Measurements from ENCODE around the gene PIGQ. TPM values are rescaled to one million over a fixed set of nuclear protein-coding genes. Genes with fewer than 3 reads are reported as not detected.

Gene PIGQ
- total RNA-seq, 1 experiment from 2014 or later, result 72.5 TPM

GRCh38 chr16:544517-544916, 25.3 kb upstream of the PIGQ start:
- H3K27me3 ChIP-seq (ENCODE audit: insufficient read depth, low read depth), result no peaks in the 10 kb centered on the region
- DNase-seq, result no peak
- POLR2A ChIA-PET (ENCODE audit: unreplicated experiment), result no interaction called here
- H3K79me2 ChIP-seq (ENCODE audit: low read depth), result peaks cover 41% of the 10 kb centered on the region
- H3K4me2 ChIP-seq, result no peak overlapping the region
- H3K27ac ChIP-seq, result no peak overlapping the region
- H4K20me1 ChIP-seq (ENCODE audit: insufficient read depth), result peaks cover 48% of the 10 kb centered on the region
- no peaks in the 10 kb centered on the region for H3K4me1 ChIP-seq (replicated peaks; ENCODE audit: insufficient read depth)
- no peaks in the 10 kb centered on the region for H3K36me3 ChIP-seq (ENCODE audit: low read depth)
- H3K9me2 ChIP-seq (ENCODE audit: insufficient read depth), result no peaks in the 10 kb centered on the region
- CTCF ChIA-PET, result no interaction called here
- TF ChIP-seq CTCF (conservative IDR thresholded peaks at IDR 0.05), result no peak
- no peak for TF ChIP-seq EZH2 (IDR thresholded peaks at IDR 0.05; ENCODE audit: low read depth)
- no peak overlapping the region for H3K4me3 ChIP-seq
- no TSS peak for BruUV-seq (replicated peaks)
- intact Hi-C loops (cut with micrococcal nuclease; ENCODE audit: unreplicated experiment), result no loop called here
- no peaks in the 10 kb centered on the region for H3K9me3 ChIP-seq (ENCODE audit: insufficient read depth, low read depth)
- no peaks in the 10 kb centered on the region for H3F3A ChIP-seq (ENCODE audit: insufficient read depth, low read depth)
- no peak overlapping the region for H2AFZ ChIP-seq

- peaks cover 19% of the 10 kb centered on the region for H3K79me2 ChIP-seq (ENCODE audit: low read depth)
These were observed 22.6 kb upstream of the PIGQ start for GRCh38 chr16:546909-547770.

GRCh38 chr16:548586-548985, 21.2 kb upstream of the PIGQ start:
- POLR2A ChIA-PET (ENCODE audit: unreplicated experiment), result no interaction called here

More at GRCh38 chr16:546909-547770, 22.6 kb upstream of the PIGQ start:
- H3F3A ChIP-seq (ENCODE audit: insufficient read depth, low read depth), result no peaks in the 10 kb centered on the region
- intact Hi-C loops (cut with micrococcal nuclease; ENCODE audit: unreplicated experiment), result no loop called here
- no peak overlapping the region for H3K27ac ChIP-seq
- H3K9me3 ChIP-seq (ENCODE audit: insufficient read depth, low read depth), result no peaks in the 10 kb centered on the region
- H4K20me1 ChIP-seq (ENCODE audit: insufficient read depth), result peaks cover 35% of the 10 kb centered on the region
- DNase-seq, result no peak
- H2AFZ ChIP-seq, result no peak overlapping the region
- H3K4me1 ChIP-seq (replicated peaks; ENCODE audit: insufficient read depth), result no peaks in the 10 kb centered on the region
- ChIA-PET POLR2A (ENCODE audit: unreplicated experiment) (no interaction called here), CTCF (no interaction called here)
- BruUV-seq (replicated peaks), result no TSS peak
- no peak overlapping the region for H3K4me3 ChIP-seq
- H3K4me2 ChIP-seq, result no peak overlapping the region
- TF ChIP-seq CTCF (conservative IDR thresholded peaks at IDR 0.05), result no peak
- no peak for TF ChIP-seq EZH2 (IDR thresholded peaks at IDR 0.05; ENCODE audit: low read depth)
- H3K27me3 ChIP-seq (ENCODE audit: insufficient read depth, low read depth), result no peaks in the 10 kb centered on the region
- H3K9me2 ChIP-seq (ENCODE audit: insufficient read depth), result no peaks in the 10 kb centered on the region
- no peaks in the 10 kb centered on the region for H3K36me3 ChIP-seq (ENCODE audit: low read depth)

More at GRCh38 chr16:548586-548985, 21.2 kb upstream of the PIGQ start:
- Histone ChIP-seq H3K9me3 (ENCODE audit: insufficient read depth, low read depth) (no peaks in the 10 kb centered on the region), H3K27me3 (ENCODE audit: insufficient read depth, low read depth) (no peaks in the 10 kb centered on the region), H4K20me1 (ENCODE audit: insufficient read depth) (peaks cover 24% of the 10 kb centered on the region), H3K27ac (no peak overlapping the region), H3K79me2 (ENCODE audit: low read depth) (peaks cover 6% of the 10 kb centered on the region), H3K9me2 (ENCODE audit: insufficient read depth) (no peaks in the 10 kb centered on the region), H3F3A (ENCODE audit: insufficient read depth, low read depth) (no peaks in the 10 kb centered on the region), H2AFZ (no peak overlapping the region), H3K4me2 (no peak overlapping the region), H3K36me3 (ENCODE audit: low read depth) (no peaks in the 10 kb centered on the region), H3K4me3 (no peak overlapping the region), H3K4me1 (replicated peaks; ENCODE audit: insufficient read depth) (no peaks in the 10 kb centered on the region)
- CTCF ChIA-PET, result no interaction called here
- TF ChIP-seq EZH2 (IDR thresholded peaks at IDR 0.05; ENCODE audit: low read depth) (no peak), CTCF (conservative IDR thresholded peaks at IDR 0.05) (no peak)
- no peak for DNase-seq
- intact Hi-C loops (cut with micrococcal nuclease; ENCODE audit: unreplicated experiment), result no loop called here
- BruUV-seq (replicated peaks), result no TSS peak

Measured in PC-9 (cell line).